DOHH2 (cell line): Measurements from ENCODE around the gene LBHD1.

ENCODE experiments used
- EZH2phosphoT487 ChIP-seq: fragments of 200-600 bp; sonication (generic); IDR thresholded peaks from 2 replicates; pipeline ENCODE4 v1.6.1; 2017; ENCODE audit warnings: borderline replicate concordance, mild to moderate bottlenecking, antibody characterized with exemption, low read length, moderate library complexity, mixed read lengths
- TF ChIP-seq, protein P1 (sequence below): fragments of 200-600 bp; sonication (generic); IDR thresholded peaks from one replicate; pipeline ENCODE4 v1.5.1; 2014; ENCODE audit warnings: antibody characterized with exemption, mild to moderate bottlenecking, low read depth, low read length; ENCODE audit not compliant: poor library complexity, severe bottlenecking

DNA sequence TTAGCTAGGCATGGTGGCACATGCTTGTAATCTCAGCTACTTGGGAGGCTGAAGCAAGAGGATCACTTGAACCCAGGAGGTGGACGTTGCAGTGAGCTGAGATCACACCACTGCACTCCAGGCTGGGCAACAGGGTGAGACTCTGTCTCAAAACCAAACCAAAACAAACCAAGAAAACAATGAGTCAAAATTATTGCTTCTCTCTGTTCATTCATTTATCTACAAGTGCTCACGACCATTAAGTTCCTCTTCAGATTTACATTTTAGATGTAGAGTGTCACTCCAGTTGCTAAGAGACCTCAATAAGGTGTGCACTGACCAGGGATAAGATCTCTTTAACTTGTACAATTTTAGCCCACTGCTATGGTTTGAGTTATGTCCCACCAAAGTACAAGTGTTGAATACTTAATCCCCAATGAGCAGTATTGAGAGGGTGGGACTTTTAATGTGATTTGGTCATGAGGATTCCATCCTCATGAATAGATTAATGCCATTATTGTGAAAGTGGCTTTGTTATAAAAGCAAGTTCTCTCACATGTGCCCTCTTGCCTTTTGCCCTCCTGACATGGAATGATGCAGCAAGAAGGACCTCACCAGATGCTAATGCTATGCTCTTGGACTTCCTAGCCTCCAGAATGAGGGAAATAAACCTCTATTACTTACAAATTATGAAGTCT lies 47.4 kb upstream of the LBHD1 start:
- TF ChIP-seq, protein P1, sequence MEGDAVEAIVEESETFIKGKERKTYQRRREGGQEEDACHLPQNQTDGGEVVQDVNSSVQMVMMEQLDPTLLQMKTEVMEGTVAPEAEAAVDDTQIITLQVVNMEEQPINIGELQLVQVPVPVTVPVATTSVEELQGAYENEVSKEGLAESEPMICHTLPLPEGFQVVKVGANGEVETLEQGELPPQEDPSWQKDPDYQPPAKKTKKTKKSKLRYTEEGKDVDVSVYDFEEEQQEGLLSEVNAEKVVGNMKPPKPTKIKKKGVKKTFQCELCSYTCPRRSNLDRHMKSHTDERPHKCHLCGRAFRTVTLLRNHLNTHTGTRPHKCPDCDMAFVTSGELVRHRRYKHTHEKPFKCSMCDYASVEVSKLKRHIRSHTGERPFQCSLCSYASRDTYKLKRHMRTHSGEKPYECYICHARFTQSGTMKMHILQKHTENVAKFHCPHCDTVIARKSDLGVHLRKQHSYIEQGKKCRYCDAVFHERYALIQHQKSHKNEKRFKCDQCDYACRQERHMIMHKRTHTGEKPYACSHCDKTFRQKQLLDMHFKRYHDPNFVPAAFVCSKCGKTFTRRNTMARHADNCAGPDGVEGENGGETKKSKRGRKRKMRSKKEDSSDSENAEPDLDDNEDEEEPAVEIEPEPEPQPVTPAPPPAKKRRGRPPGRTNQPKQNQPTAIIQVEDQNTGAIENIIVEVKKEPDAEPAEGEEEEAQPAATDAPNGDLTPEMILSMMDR, result no peak
- TF ChIP-seq EZH2phosphoT487, result no peak
